GM21723 (cell line): ENCODE results near the gene SLC38A11.

Experiments
- ATAC-seq: cut with Tn5 transposase; IDR thresholded peaks from one replicate; pipeline ENCODE4 v1.9.1; 2021; ENCODE audit warnings: mild to moderate bottlenecking, moderate library complexity; ENCODE audit not compliant: unreplicated experiment

Gene SLC38A11

GRCh38 chr2:164972216-164972615 lies 16.9 kb upstream of the SLC38A11 start:
- ATAC-seq, result no peak

GRCh38 chr2:164969909-164970690 lies 14.8 kb upstream of the SLC38A11 start:
- ATAC-seq, result no peak

GRCh38 chr2:164967781-164968228 lies 12.5 kb upstream of the SLC38A11 start:
- no peak for ATAC-seq

GRCh38 chr2:164967361-164967760 lies 12.0 kb upstream of the SLC38A11 start:
- no peak for ATAC-seq

- no peak for ATAC-seq
Measured at GRCh38 chr2:164964700-164965099, 9.4 kb upstream of the SLC38A11 start.

GRCh38 chr2:164960159-164960558 lies 4.8 kb upstream of the SLC38A11 start:
- ATAC-seq, result no peak

- ATAC-seq, result no peak
Measured at GRCh38 chr2:164954186-164954585, 1.1 kb downstream of the SLC38A11 start.

- no peak for ATAC-seq
Measured at GRCh38 chr2:164953279-164953678, 2.0 kb downstream of the SLC38A11 start.

- ATAC-seq, result no peak
Measured at GRCh38 chr2:164952057-164952702, 3.1 kb downstream of the SLC38A11 start.

GRCh38 chr2:164948540-164948939 lies 6.8 kb downstream of the SLC38A11 start:
- no peak for ATAC-seq

GRCh38 chr2:164947281-164947680 lies 8.0 kb downstream of the SLC38A11 start:
- no peak for ATAC-seq

GRCh38 chr2:164943289-164943688 lies 12.0 kb downstream of the SLC38A11 start:
- no peak for ATAC-seq

GRCh38 chr2:164937864-164938401 lies 17.4 kb downstream of the SLC38A11 start:
- no peak for ATAC-seq

- no peak for ATAC-seq
Measured at GRCh38 chr2:164935118-164936101, 19.9 kb downstream of the SLC38A11 start.

- no peak for ATAC-seq
Measured at GRCh38 chr2:164934401-164935117, 20.8 kb downstream of the SLC38A11 start.

- ATAC-seq, result no peak
Measured at GRCh38 chr2:164933671-164934189, 21.6 kb downstream of the SLC38A11 start.

- ATAC-seq, result no peak
Measured at GRCh38 chr2:164932377-164932776, 22.9 kb downstream of the SLC38A11 start.

GRCh38 chr2:164928101-164928673 lies 27.1 kb downstream of the SLC38A11 start:
- no peak for ATAC-seq

- ATAC-seq, result no peak
Measured at GRCh38 chr2:164922134-164922533, 33.2 kb downstream of the SLC38A11 start.

GRCh38 chr2:164920430-164920829 lies 34.9 kb downstream of the SLC38A11 start:
- ATAC-seq, result no peak
